Suppressor macrophage (primary cell): Measurements from ENCODE around the gene AQR.
"Not testable (repeated sequence)": the region's sequence is repeated elsewhere in the genome, so short reads cannot be mapped to it uniquely, and the experiment has no call there.

ENCODE experiments used
- DNase-seq, 4 experiments: peaks; one replicate each; pipeline ENCODE4 v3.0.0-alpha.2; 2020 to 2022

AQR gene

DNA sequence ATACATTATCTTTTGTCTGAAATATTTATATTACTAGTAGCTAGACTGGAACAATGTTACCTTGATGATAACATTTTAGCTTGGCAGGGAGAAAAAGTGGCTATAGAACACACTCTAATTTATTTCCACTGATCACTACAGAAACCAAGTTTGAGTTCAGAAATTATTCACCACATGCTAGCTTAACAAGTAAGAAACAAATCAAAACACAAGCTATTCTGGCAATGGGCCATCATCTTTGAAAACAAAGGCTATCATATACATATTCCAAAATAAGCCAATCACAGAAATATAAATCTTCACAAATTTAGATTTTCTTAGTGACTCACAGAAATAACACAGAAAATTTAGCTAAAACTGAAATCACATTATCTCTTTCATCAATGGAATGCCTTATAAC, 17.1 kb downstream of the AQR start:
- DNase-seq = no peak

DNA sequence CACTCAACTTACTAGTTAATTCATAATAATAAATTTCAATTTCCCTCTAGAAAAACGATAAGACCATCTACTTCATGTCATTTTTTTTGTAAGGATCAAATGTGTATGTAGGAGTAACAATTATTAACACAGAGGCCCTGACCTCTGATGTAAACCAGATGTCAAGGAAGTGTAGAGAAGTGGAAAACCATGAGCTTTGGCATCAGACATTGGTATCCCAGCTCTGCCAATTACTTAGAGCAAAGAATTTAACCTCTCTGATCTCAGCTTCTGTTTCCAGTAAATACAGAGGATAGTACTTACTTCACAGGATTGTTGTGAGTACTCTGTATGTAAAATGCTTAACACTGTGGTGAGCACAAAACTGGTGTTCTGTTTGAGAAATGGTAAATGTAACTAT, 17.5 kb downstream of the AQR start:
- DNase-seq = no peak

DNA sequence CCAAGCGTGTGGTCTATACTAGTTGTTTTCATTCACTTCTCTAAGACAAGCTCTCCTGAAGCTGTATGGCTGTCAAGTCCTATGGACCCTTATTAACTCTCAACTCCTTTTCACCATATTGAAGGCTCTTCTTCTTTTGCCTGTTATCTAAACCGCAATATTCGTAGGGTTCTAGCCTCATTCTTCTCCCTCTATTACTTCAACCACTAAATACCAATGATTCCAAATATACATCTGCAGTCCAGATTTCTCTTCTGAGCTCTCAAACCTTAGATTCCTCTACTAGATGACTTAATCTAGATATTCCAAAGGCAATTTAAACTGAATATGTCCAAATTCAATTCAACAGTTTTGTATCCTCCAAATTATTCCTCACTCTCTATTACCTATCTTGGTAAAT, 24.6 kb downstream of the AQR start:
- DNase-seq = no peak

DNA sequence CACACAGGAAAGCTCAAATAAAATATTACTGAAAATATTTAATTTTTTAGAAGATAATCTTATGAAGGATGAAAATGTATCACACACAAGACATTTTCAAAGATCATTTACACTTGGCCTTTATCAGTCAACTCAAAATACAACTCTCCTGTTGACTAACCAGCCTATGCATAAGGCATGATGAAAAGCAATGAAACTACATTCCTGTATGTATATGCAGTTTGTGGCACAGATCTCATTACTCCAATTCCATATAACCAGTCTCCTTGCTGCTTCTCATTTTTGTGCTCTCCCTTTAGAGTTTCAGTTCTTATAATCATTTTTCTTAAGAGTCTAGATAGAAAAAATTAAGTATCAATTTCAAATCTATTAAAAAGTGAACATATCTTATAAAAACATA, 25.8 kb downstream of the AQR start:
- no peak for DNase-seq

DNA sequence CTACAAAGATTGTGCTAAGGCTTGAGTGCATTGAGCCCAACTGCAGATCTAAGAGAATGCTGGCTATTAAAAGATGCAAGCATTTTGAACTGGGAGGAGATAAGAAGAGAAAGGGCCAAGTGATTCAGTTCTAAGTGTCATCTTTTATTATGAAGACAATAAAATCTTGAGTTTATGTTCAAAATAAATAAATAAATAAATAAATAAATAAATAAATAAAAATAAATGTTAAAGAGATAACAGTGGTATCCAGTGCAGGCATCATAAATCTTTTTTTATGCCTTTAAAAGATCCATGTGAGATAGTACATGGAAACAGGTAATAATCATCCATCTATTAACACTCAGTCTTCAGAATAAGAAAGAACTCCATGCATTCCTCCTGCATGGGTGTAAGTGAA, 26.3 kb downstream of the AQR start:
- DNase-seq = not testable (repeated sequence)

DNA sequence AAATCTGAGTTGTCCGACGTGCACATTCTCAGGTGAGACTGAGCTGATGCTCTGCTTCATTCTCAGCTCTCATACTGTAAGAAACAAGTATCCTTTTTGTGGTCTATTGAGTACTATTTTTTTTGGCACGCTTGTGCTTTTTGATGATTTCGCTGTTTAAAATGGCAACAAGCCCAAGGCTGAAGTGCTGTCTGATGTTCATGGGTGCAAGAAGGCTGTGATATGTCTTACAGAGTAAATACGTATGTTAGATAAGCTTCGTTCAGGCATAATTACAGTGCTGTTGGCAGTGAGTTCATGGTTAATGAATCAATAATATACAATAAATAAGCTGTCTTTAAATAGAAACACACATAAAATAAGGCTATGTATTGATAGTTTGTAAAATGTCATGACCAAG, 27.2 kb downstream of the AQR start:
- DNase-seq = no peak

DNA sequence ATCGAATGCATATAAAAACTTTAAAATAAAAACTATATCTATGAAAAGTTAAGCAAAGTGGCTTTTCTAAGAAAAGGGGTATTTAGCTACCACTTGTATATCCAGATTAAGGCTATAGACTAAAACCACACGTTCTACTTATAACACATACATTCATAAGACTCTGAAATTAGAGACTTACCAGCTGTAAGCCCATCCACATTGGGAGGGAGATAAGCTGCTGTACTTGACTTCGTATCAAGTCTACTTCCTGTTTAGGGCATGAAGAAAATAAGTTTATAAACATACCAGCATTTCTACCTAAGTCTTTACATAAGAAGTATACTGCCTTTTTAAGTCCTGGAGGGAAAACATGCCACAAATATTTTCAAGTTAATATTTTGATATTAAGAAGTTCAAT, 27.7 kb downstream of the AQR start:
- no peak for DNase-seq

DNA sequence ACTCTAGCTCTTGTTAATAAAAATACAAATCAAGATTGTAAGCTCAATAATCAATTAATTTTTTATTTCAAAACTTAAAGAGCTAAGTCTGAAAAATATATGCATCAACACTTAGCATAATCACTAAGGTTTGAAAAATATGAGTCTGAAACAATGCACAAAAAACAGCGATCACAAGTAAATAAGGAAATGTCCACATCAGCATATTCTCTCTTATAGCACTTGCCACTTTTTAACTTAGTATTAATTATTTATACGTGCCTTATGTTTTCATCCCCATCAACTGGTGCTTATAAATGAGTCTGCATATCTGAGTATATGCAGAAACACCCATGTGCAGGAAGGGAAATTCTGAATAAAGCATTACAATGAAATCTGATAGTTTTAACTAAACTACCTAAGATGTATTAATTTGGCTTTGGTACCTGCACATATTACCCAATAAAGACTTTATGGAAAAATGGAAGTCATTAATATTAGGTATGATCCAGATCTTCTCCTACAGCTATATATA, 28.3 kb downstream of the AQR start:
- no peak for DNase-seq

DNA sequence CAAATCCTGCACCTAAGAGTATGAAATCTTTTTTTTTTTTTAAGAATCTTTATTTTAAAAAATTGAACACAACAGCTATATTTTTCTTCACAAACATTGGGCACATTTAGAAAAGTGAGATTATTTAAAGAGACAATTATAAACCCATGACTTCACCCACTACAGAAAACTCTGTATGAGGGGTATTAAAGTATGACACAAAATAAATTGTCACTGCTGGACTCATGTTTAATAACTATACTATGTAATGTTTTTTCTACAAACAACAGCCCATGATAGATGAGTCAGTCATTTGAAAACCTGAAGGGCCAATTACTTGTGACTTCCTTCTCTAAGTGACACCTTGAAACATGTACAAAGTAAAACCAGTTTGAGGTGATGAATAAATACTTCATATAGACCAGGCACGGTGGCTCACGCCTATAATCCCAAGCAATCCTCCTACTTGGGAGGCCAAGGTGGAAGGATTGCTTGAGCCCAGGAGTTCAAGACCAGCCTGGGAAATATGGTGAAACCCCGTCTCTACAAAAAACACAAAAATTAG, 36.0 kb downstream of the AQR start:
- DNase-seq = no peak

DNA sequence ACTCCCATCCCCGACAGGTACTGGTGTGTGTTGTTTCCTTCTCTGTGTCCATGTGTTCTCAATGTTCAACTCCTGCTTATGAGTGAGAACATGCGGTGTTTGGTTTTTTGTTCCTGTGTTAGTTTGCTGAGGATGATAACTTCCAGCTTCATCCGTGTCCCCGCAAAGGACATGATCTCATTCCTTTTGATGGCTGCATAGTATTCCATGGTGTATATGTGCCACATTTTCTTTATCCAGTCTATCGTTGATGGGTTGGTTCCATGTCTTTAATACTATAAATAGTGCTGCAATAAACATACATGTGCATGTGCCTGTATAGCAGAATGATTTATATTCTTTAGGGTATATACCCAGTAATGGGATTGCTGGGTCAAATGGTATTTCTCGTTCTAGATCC, 41.2 kb downstream of the AQR start:
- not testable (repeated sequence) for DNase-seq

DNA sequence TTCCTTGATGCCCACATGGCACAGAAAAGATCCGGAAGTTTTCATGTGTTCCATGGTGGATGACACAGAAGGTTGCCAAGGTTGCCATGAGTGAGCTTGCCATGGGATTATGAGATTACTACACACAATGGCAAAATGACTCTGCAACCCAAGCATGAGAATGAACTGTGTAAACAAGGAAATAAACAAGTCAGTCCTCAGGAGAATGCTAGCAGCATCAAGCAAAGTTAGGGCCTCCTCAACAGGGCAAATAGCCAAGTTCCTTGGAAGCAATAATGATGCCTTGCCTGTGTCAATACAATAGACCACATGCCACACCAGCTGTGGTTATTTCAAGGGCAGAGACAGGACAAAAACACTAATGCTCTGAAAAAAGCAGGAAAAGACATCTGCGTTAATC, 41.8 kb downstream of the AQR start:
- DNase-seq = no peak

DNA sequence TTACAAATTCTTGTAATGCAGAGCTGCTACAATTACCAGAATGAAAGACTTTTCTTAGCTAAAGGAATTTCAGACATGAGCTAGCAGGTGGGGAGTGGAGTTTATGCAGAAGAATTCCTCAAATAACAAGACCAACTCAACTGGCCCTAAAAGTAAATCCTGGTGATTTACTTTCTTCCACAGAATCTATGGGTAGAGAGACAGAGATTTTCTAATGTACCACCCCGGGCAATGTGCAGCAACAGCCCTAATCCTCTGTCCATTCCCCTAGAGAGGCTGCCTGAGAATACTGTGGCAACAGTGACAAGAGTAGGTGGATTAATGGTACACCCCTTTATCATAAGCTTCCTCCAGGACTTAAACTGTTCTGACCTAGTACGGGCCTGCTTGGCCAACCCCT, 55.2 kb downstream of the AQR start:
- DNase-seq = no peak

DNA sequence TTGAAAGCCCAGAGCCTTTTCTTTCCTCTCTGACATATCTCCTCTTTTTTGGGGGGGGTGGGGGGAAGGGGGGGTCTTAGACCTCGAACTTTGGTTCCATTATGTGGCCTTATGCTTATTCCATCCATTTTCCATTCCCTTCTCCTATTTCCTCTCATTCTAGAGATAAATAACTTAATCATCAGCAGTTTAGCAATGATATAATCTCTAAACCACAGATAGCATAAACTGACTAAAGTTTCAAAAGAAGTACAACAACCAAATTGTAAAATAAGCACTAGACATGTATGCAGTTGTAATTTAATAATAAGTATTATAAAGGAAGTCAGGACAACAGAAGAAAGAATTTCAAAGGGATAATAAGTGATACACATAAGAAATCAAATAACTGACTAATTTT, 64.5 kb downstream of the AQR start:
- no peak for DNase-seq

DNA sequence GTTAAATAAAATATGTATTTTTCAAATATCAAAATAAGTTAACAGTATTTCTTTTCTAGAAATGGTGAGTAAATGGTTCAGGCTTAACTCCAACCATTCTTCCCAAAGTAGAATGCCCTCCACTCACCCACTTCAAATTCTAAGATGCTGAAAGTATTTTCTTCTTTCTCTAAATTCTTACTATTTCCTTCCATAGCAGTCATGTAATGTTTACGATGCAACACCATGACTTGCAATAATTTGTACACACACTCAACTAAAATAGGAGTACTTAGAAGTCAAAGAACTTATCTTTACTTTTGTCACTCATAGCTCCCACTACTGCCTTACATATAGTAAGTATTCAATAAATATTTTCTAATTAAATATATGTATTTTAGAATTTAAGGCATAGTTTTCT, 65.0 kb downstream of the AQR start:
- no peak for DNase-seq

DNA sequence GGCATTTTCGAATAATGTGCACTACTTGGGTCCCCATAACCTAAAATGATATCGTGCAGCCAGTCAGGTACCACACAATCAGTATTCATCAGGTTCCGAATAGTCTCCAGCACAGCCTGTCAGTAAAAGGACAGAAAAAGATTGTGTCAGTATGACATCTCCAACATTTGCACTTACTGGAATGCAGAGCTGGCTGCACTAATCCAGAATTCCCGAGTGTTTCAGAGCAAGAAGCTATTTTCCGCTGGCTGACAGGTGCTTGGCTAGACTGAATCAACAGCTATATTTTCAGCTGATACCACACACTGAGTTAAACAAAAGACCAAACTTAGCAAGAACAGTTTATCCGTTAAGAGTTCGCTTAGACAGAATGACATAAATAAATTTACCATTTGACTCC, 68.8 kb downstream of the AQR start:
- DNase-seq = no peak

DNA sequence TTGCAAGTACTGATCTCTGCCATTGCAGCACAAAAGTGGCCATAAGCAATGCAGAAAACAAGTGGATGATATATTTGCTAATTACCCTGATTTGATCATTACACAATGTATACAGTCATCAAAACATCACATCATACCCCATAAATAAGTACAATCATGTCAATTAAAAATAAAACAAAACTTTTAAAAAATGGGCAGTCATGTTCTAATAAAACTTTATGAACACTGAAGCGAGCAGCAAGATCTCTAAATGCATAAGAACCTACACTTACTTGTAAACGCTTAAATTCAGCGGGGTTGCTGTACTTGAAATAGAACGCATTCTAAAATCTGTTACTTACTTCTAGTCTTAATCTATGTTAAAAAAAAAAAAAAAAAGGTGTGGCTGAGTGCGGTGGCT, 73.4 kb downstream of the AQR start:
- no peak for DNase-seq

DNA sequence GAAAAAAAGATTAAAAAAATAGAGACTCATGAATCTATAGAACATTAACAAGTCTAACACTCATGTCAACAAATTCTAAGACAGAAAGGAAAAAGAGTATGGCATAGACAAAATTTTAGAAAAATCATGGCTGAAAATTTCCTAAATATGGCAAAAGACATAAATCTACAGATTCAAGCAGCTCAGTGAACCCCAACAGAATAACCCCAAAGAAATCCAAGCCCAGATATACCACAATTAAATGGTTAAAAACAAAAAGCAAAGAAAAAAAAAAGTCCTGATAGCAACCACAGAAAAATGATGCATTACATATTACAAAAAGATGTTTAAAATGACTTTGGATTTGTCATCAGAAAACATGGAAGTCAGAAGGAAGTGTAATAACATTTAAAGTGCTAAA, 75.6 kb downstream of the AQR start:
- DNase-seq = no peak

DNA sequence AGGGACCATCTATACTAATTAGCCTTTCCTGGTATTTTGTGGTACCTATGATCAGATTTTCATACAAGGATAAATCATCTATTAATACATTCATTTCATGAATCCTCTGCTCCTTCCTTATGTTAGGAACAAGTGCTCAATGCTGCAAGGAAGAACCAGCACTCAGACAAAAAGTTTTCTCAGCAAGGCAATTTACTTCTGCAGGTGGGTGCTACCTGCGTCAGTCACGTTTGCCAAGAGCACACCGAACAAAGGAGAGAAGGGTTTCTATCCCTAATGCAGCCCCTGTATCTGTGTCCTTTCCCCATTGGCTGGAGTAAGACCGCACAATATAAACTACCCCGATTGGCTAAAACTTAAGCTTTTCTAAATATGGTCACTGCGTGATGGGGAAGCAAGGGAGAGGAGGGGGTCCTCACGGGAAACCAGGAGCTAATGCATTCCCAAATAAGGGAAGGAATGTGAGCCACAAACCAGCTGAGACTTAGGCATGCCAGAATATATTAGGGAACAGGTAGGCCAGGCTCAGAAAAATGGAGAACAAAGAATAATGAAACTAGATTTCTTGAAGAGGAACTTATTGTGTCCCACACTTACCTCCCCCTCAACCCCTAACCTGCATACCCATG, 76.5 kb downstream of the AQR start:
- no peak for DNase-seq

DNA sequence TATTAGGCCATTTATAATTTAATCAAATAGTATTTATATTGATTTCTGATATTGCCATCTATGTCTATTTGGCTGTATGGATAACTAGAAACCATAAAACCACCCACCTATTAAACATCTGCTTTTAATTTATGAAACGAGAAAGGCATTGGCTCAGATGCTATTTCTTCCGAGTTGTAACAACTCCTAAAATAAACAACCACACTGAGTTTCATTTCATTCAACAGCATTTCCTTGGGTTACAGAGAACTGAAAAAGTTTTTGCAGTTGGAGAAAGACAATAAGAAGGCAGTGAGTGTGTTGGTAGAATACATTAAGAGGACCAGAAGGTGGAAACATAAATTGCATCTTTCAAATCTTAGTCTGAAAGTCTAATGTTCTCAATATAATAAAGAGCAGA, 79.1 kb downstream of the AQR start:
- no peak for DNase-seq

DNA sequence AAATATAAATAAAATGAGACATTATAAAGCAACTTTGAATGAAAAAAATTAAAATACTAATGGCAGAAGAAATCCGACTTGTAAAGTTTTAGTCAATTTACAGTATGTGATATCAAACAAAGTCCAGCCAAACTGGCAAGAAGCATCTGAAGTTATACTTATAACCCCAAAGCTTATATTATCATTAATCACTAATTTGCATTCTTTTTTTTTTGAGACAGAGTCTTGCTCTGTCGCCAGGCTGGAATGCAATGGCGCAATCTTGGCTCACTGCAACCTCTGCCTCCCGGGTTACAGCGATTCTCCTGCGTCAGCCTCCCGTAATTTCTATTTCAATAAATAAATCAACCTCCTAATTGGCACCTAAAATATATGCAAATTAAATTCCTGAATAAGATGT, 80.1 kb downstream of the AQR start:
- DNase-seq = no peak

DNA sequence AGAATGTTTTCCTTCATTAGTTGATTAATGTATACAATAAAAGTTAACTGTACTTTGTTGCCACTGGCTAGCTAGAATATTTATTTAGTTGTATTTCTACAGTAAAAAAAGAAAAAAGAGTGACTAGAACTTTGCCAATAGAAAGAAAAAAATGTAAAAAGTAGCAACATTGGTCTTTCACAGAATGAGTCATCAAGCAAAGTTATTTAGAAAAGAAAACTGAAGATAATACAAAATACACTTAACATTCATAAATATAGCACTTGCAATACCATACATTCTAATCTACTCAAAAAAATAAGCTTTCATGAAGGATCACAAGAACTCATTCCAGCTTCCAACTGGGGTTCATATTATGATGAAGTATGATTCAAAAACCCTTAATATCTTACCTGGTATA, 83.4 kb downstream of the AQR start:
- no peak for DNase-seq

DNA sequence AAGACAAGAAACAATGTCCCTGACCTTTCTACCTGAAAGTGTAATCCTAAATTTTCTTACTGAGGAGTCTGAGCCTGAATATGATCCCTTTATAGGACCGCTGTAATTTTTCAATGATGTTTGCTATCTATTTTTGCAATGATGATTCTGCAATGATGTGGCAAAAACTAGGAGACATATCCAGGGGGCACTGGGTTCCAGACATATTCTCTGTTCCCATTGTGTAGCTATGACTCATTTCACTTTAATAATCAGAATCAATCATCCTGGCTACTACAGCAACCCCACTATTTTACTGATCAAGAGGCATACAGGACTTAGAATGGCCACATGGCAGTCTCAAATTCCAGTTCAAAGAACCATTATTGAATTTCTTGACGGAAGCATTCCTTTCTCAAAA, 85.9 kb downstream of the AQR start:
- no peak for DNase-seq

DNA sequence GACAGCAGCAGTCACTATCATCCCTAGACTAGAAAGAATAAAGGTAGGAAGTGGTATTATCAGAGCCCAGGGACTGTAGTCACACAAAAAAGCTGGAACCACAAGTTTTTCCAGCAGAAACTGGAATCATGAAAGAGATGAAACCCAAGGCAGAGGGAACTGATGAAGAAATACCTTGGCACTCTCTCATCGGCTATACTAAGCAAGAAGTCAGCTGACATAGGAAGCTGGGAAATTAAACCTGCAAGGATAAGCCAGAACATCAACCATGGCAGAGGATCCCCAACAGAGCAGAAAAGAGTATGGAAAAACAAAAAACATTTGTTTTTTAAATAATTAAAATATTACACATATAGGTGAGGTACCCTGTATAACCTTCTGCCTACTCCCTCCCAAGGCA, 86.5 kb downstream of the AQR start:
- DNase-seq = no peak

DNA sequence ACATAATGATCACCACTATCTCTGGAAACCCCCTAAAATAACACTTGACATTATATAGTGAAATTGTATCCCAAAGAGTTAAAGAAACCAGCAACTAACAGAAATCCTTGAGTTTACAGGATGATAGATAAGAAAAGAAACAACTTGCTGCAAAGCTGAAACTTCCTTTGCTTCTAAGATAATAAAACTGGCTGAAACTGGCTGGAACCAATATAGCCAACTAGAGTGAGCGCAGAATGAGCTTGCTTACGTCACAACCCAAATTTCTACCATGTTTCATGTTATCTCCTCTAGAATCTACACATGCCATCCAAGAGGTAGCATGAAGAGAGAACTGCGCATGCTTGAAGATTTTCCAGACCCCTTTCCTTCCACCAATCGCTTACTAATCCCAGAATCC, 90.4 kb downstream of the AQR start:
- DNase-seq = no peak

DNA sequence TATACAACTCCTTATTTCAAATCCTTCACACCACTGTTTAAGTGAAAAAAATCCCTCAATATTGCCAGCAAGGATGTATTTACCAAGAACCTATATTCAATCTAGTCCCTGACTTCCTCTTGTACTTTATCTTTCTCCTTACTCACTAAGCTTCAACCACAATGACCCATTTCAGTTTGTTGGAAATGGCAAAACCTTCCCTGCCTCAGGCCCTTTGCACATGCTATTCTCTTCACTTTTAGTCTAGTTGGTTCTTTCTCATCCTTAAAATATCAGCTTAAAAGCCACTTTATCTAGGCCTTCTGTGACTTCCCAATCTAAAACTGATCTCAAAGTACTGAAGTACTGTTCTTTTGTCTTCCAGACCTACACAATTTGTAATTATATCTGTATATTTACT, 92.9 kb downstream of the AQR start:
- no peak for DNase-seq
